ENCODE measurements around the gene DENND1A.

DENND1A gene

GRCh38 chr9:123346826-123347225, 583.1 kb downstream of the DENND1A start:
- no peak for DNase-seq

- no peak for DNase-seq
Measured at GRCh38 chr9:123346026-123346425, 583.9 kb downstream of the DENND1A start.

- DNase-seq, result no peak
Measured at GRCh38 chr9:123345567-123345955, 584.4 kb downstream of the DENND1A start.

GRCh38 chr9:123344192-123344949, 585.6 kb downstream of the DENND1A start:
- peak in 2 of 4 experiments; percentile 36 to 63 for DNase-seq

GRCh38 chr9:123343443-123344191, 586.3 kb downstream of the DENND1A start:
- DNase-seq, result peak; percentile 54 to 73 (median 72)

- no peak for DNase-seq
Measured at GRCh38 chr9:123342247-123342646, 587.7 kb downstream of the DENND1A start.

GRCh38 chr9:123341816-123342215, 588.1 kb downstream of the DENND1A start:
- no peak for DNase-seq

GRCh38 chr9:123339666-123340510, 590.0 kb downstream of the DENND1A start:
- DNase-seq, result peak; percentile 78 to 89 (median 84)

- peak; percentile 86 to 93 (median 90) for DNase-seq
Measured at GRCh38 chr9:123338710-123339665, 590.9 kb downstream of the DENND1A start.

GRCh38 chr9:123337971-123338370, 592.0 kb downstream of the DENND1A start:
- peak in 1 of 4 experiments; percentile 34 for DNase-seq

- no peak for DNase-seq
Measured at GRCh38 chr9:123336959-123337358, 593.0 kb downstream of the DENND1A start.

GRCh38 chr9:123336449-123336848, 593.5 kb downstream of the DENND1A start:
- no peak for DNase-seq

GRCh38 chr9:123335986-123336329, 594.0 kb downstream of the DENND1A start:
- DNase-seq, result no peak

GRCh38 chr9:123335193-123335985, 594.5 kb downstream of the DENND1A start:
- peak in 1 of 4 experiments; percentile 25 for DNase-seq

- no peak for DNase-seq
Measured at GRCh38 chr9:123334639-123335038, 595.3 kb downstream of the DENND1A start.

GRCh38 chr9:123333058-123333669, 596.8 kb downstream of the DENND1A start:
- peak; percentile 35 to 74 (median 60) for DNase-seq

- peak; percentile 42 to 74 (median 66) for DNase-seq
Measured at GRCh38 chr9:123331346-123332060, 598.4 kb downstream of the DENND1A start.

Measured in suppressor macrophage (primary cell).